Progenitor cell of endocrine pancreas (in vitro differentiated cells): Measurements from ENCODE around the gene EPN2. TPM values are rescaled to one million over a fixed set of nuclear protein-coding genes. Genes with fewer than 3 reads are reported as not detected.

Experiments
- DNase-seq: peaks from one replicate; pipeline ENCODE4 v3.0.0; 2021; ENCODE audit warnings: low spot score; ENCODE audit not compliant: unreplicated experiment
- H3K27ac Mint-ChIP-seq: 2 replicates; pipeline ENCODE4 v1.8.0; 2021; ENCODE audit warnings: mild to moderate bottlenecking, moderate library complexity, mixed read lengths
- H3K27me3 Mint-ChIP-seq: 2 replicates; pipeline ENCODE4 v1.8.0; 2021; ENCODE audit warnings: mixed read lengths
- H3K36me3 Mint-ChIP-seq: 2 replicates; pipeline ENCODE4 v1.8.0; 2022; ENCODE audit warnings: mixed read lengths; ENCODE audit not compliant: insufficient read depth
- H3K4me1 Mint-ChIP-seq: 2 replicates; pipeline ENCODE4 v1.8.0; 2021; ENCODE audit warnings: low read depth, mixed read lengths
- H3K4me3 Mint-ChIP-seq: 2 replicates; pipeline ENCODE4 v1.8.0; 2021; ENCODE audit warnings: low read depth, mild to moderate bottlenecking, moderate library complexity, mixed read lengths
- H3K9me3 Mint-ChIP-seq: 2 replicates; pipeline ENCODE4 v1.8.0; 2021; ENCODE audit warnings: low read depth, mixed read lengths
- total RNA-seq: library from RNA; stranded (reverse); gene quantifications from 2 replicates; pipeline ENCODE4 v1.2.1, GENCODE V29; 2021
- TF ChIP-seq, protein P1 (sequence below): fragments of 200-600 bp; sonication (generic); IDR thresholded peaks from one replicate; pipeline ENCODE4 v1.5.0; 2021; ENCODE audit warnings: antibody characterized with exemption, mild to moderate bottlenecking; ENCODE audit not compliant: unreplicated experiment

Gene EPN2
- total RNA-seq, 1 donor from 2014 or later, result 49.8 TPM

DNA sequence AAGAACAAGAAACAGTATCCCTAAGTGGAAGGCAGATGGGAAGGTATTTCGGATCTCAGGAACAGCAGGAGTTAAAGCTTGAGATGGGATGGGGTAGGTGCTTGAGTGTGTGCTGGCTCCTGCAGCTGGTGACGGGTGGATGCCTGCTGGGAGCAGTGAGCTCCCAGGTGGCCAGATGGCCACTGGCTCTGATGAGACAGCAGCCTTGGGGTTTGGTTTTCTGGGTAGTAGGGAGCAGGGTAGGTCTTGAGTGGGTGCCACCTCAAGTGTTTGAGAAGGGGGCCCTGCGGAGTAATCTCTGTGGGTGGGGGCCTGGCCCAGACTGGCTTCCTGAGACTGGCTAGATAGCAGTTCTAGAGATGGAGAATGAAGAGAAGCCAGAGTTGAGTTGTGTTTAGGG, 10.3 kb downstream of the EPN2 start:
- H3K36me3 Mint-ChIP-seq, result no peaks in the 10 kb centered on the region
- peaks cover 24% of the 10 kb centered on the region for H3K4me1 Mint-ChIP-seq
- H3K27ac Mint-ChIP-seq, result no peak overlapping the region
- no peak overlapping the region for H3K4me3 Mint-ChIP-seq
- no peaks in the 10 kb centered on the region for H3K9me3 Mint-ChIP-seq
- no peaks in the 10 kb centered on the region for H3K27me3 Mint-ChIP-seq
- TF ChIP-seq, protein P1, sequence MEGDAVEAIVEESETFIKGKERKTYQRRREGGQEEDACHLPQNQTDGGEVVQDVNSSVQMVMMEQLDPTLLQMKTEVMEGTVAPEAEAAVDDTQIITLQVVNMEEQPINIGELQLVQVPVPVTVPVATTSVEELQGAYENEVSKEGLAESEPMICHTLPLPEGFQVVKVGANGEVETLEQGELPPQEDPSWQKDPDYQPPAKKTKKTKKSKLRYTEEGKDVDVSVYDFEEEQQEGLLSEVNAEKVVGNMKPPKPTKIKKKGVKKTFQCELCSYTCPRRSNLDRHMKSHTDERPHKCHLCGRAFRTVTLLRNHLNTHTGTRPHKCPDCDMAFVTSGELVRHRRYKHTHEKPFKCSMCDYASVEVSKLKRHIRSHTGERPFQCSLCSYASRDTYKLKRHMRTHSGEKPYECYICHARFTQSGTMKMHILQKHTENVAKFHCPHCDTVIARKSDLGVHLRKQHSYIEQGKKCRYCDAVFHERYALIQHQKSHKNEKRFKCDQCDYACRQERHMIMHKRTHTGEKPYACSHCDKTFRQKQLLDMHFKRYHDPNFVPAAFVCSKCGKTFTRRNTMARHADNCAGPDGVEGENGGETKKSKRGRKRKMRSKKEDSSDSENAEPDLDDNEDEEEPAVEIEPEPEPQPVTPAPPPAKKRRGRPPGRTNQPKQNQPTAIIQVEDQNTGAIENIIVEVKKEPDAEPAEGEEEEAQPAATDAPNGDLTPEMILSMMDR, result no peak
- DNase-seq, result no peak

DNA sequence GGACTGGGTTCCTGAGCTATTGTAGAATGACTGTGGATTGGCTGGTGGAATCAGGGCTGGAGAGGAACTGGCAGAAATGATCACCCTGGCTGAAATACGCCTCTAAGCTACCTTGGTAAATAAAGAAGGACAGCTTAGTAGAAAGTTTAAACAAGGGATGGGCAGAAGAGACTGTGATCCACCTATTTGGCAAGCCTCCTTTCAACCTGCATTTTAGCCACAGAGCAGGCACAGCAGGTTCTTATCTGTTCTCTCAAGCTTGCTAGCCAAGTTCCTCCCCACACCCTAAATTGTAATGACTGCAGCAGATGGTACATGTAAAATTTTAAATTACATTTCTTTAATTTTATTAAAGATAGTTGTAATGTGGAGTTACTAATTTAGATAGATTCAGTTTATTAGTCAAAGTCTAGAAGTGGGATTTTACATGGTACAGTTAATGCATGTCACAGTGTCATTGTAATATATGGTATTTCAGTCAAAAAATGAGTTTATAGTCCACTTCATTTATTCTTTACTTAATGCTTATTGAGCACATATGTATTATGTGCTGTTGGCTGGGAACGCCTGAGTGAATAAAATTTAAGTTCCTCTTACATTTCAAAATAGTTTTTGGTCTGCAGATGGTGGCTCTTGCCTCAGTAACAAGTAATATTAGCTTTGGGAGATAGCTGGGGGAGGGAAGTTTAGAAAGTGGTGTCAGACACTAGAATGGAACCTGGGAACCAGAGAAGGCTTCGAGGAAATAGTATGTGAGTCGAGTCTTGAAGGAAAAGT, 11.2 kb downstream of the EPN2 start:
- peaks cover 4% of the 10 kb centered on the region for H3K36me3 Mint-ChIP-seq
- TF ChIP-seq, protein P1, result no peak
- no peak for DNase-seq
- no peak overlapping the region for H3K4me3 Mint-ChIP-seq
- no peaks in the 10 kb centered on the region for H3K27me3 Mint-ChIP-seq
- H3K4me1 Mint-ChIP-seq, result peaks cover 19% of the 10 kb centered on the region
- H3K27ac Mint-ChIP-seq, result peak overlapping the region; percentile 71
- peaks cover 3% of the 10 kb centered on the region for H3K9me3 Mint-ChIP-seq

DNA sequence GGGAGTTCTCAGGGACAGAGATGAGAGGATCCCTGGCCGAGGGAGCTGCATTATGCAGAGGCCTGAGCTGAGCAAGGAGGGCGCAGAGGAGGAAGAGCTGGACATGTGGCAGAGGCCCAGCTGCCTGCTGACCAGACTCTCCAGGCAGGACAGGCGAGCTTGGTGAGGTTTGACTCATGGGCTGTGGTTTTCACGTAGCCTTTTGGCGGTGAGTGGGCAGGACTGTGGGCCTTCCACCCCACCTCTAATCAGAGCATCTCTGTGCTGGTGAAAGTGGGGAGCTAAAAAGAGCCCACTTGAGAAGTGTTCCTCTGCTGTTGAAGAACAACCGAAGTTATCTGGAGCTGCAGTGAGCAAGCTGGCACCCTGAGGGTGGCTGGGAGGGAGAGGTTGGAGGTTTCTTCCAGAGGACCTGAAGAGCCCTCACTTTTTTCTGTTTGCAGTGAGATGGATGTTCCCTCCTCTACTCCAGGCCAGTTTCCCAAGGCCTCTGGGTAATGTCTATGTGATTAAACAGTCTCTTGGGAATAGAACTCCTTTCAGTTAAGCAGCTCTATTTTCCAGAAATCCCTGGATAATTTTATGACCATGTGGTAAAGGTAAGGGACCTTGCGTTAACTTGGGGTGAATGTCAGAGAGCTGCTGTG, 11.9 kb downstream of the EPN2 start:
- Mint-ChIP-seq H3K4me3 (no peak overlapping the region), H3K27ac (peak overlapping the region; percentile 71), H3K9me3 (peaks cover 3% of the 10 kb centered on the region), H3K27me3 (no peaks in the 10 kb centered on the region), H3K4me1 (peaks cover 19% of the 10 kb centered on the region), H3K36me3 (peaks cover 4% of the 10 kb centered on the region)
- DNase-seq, result no peak
- TF ChIP-seq, protein P1, result no peak

DNA sequence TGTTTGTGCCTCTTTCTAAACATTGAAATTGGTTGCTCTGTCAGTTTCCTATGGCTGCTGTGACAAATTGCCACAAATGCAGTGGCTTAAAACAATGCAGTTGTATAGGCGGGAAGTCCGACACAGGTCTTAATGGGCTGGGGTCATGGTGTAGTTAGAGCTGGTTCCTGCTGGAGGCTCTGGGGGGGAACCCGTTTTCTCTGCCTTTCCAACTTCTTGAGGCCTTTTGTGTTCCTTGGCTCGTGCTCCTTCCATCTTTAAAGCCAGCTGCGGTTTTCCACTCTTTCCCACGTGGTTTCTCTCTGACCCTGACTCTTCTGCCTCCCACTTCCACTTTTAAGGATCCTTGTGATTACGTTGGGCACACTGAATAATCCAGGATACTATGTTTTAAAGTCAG, 12.5 kb downstream of the EPN2 start:
- H3K27ac Mint-ChIP-seq, result no peak overlapping the region
- peaks cover 19% of the 10 kb centered on the region for H3K4me1 Mint-ChIP-seq
- DNase-seq, result no peak
- H3K36me3 Mint-ChIP-seq, result peaks cover 4% of the 10 kb centered on the region
- no peaks in the 10 kb centered on the region for H3K27me3 Mint-ChIP-seq
- H3K9me3 Mint-ChIP-seq, result peaks cover 3% of the 10 kb centered on the region
- H3K4me3 Mint-ChIP-seq, result no peak overlapping the region
- TF ChIP-seq, protein P1, result no peak

DNA sequence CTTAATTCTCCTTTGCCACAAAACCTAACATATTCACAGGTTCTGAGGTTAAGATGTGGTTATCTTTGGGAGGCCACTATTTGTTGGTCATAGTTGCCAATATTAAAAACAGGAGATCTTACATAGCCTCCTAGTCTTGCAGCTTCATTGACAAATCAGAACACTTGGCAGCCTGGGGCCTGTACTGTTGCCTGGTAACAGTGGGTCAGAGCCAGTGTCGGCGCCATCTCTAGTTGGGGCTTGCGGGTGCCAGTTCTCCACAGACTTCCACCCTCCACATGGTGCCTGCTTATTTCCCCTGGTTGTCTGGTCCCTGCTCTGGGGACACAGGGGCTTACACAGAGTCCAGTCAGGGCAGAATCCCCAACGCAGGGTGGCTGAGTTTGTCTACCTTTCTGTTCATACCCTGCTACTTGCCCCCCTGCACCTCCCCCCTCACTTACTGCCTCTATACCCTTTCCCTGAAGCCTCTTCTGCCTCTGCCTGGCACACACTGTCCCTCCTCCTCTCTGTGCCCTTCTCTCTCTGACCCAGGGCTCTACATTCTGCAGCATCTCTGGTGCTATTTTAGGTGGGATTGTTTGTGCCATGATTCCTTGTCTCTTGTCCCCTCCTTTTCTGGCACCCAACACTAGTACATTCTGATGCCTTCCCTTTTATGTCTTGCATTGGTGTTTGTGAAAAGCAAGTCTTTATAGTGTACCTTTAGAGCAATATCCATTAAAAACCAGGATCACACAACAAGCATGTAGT, 13.4 kb downstream of the EPN2 start:
- H3K27me3 Mint-ChIP-seq, result no peaks in the 10 kb centered on the region
- TF ChIP-seq, protein P1, result no peak
- H3K4me3 Mint-ChIP-seq, result no peak overlapping the region
- peaks cover 3% of the 10 kb centered on the region for H3K9me3 Mint-ChIP-seq
- H3K36me3 Mint-ChIP-seq, result peaks cover 4% of the 10 kb centered on the region
- no peak overlapping the region for H3K27ac Mint-ChIP-seq
- no peak for DNase-seq
- H3K4me1 Mint-ChIP-seq, result peaks cover 19% of the 10 kb centered on the region
